SK-N-SH (cell line): ENCODE data around the gene P2RX3. TPM values are rescaled to one million over a fixed set of nuclear protein-coding genes. Genes with fewer than 3 reads are reported as not detected.

ENCODE experiments used
- CTCF ChIA-PET: fragments of 300-600, 350-600 bp; formaldehyde crosslinking; extraction: SDS; loops from one replicate; lab custom pipeline; 2021; lab: Yijun Ruan, JAX
- POLR2A ChIA-PET: fragments of 350-600 bp; sonication (Branson Sonifier 250); formaldehyde crosslinking; extraction: SDS; loops from one replicate; lab custom pipeline; 2020; ENCODE audit warnings: antibody characterized with exemption, inconsistent platforms; lab: Yijun Ruan, JAX
- DNase-seq: peaks from one replicate; pipeline ENCODE4 v3.0.0; 2012
- H2AFZ ChIP-seq: fragments of 200-600 bp; sonication (generic); 2 replicates; pipeline ENCODE4 v1.8.1; 2016; ENCODE audit warnings: antibody characterized with exemption, mild to moderate bottlenecking, low read depth
- H3F3A ChIP-seq: fragments of 200-600 bp; sonication (generic); replicated peaks from 2 replicates; pipeline ENCODE3; 2016; ENCODE audit warnings: antibody characterized with exemption, mild to moderate bottlenecking; ENCODE audit not compliant: insufficient read depth
- H3K27ac ChIP-seq, 2 experiments: fragments of 200-500 bp in 1 of 2; fragments of 200-600 bp in 1 of 2; sonication (Bioruptor generic) in 1 of 2; sonication (generic), shearing (Covaris generic) in 1 of 2; 2 replicates each; pipeline versions ENCODE4 v1.5.1 to v1.6.1; 2014 to 2016; ENCODE audit warnings: low read depth in 2 of 2, inconsistent platforms in 1 of 2, low read length in 1 of 2, mild to moderate bottlenecking in 1 of 2, mixed read lengths in 1 of 2
- H3K27me3 ChIP-seq: fragments of 200-600 bp; sonication (generic), shearing (Covaris generic); 2 replicates; pipeline ENCODE4 v1.6.1; 2016; ENCODE audit warnings: mixed run types; ENCODE audit not compliant: insufficient read depth
- H3K36me3 ChIP-seq, 2 experiments: fragments of 200-500 bp in 1 of 2; fragments of 200-600 bp in 1 of 2; sonication (Bioruptor generic) in 1 of 2; sonication (generic) in 1 of 2; replicated peaks in 1 of 2; 2 replicates each; pipeline versions ENCODE3 to v1.5.1; 2014 to 2016; ENCODE audit warnings: low read length in 1 of 2, mild to moderate bottlenecking in 1 of 2; ENCODE audit not compliant: insufficient read depth in 2 of 2, control insufficient read depth in 1 of 2
- H3K4me1 ChIP-seq, 2 experiments: fragments of 200-500 bp in 1 of 2; fragments of 200-600 bp in 1 of 2; sonication (Bioruptor generic) in 1 of 2; sonication (generic), shearing (Covaris generic) in 1 of 2; 2 replicates each; pipeline versions ENCODE4 v1.5.1 to v1.6.1; 2014 to 2016; ENCODE audit warnings: low read depth in 1 of 2, low read length in 1 of 2, mixed run types in 1 of 2; ENCODE audit not compliant: insufficient read depth in 2 of 2, control insufficient read depth in 1 of 2
- H3K4me2 ChIP-seq: fragments of 200-600 bp; sonication (generic), shearing (Covaris generic); 2 replicates; pipeline ENCODE4 v1.6.1; 2017; ENCODE audit warnings: mixed run types
- H3K4me3 ChIP-seq, 2 experiments: fragments of 200-500 bp in 1 of 2; fragments of 200-600 bp in 1 of 2; sonication (Bioruptor generic) in 1 of 2; sonication (generic), shearing (Covaris generic) in 1 of 2; 2 replicates each; pipeline versions ENCODE4 v1.5.1 to v1.8.1; 2014 to 2016; ENCODE audit warnings: low read depth in 2 of 2, inconsistent platforms in 1 of 2, low read length in 1 of 2, mild to moderate bottlenecking in 1 of 2, mixed read lengths in 1 of 2, moderate library complexity in 1 of 2
- H3K79me2 ChIP-seq: fragments of 200-600 bp; sonication (generic); 2 replicates; pipeline ENCODE4 v1.8.1; 2017; ENCODE audit warnings: mild to moderate bottlenecking; ENCODE audit not compliant: insufficient read depth
- H3K9ac ChIP-seq: fragments of 200-600 bp; sonication (generic); 2 replicates; pipeline ENCODE4 v1.6.1; 2017; ENCODE audit warnings: mixed run types
- H3K9me2 ChIP-seq: fragments of 200-600 bp; sonication (generic); 2 replicates; pipeline ENCODE4 v1.6.1; 2017; ENCODE audit warnings: mixed run types
- H3K9me3 ChIP-seq: fragments of 200-600 bp; sonication (generic); 2 replicates; pipeline ENCODE4 v1.6.1; 2017; ENCODE audit warnings: mixed run types, mild to moderate bottlenecking, moderate library complexity
- H4K20me1 ChIP-seq: fragments of 200-600 bp; sonication (generic); 2 replicates; pipeline ENCODE4 v1.6.1; 2017; ENCODE audit warnings: mild to moderate bottlenecking, mixed run types; ENCODE audit not compliant: insufficient read depth
- EP300 ChIP-seq, 2 experiments: IDR thresholded peaks; 2 replicates each; pipeline versions ENCODE4 v1.4.0 to v1.6.1; 2012; ENCODE audit warnings: borderline replicate concordance in 1 of 2, low read depth in 1 of 2, low read length in 1 of 2
- JUND ChIP-seq: IDR thresholded peaks from 2 replicates; pipeline ENCODE4 v1.4.0; 2012
- MEF2A ChIP-seq: IDR thresholded peaks from 2 replicates; pipeline ENCODE4 v1.4.0; 2012; ENCODE audit warnings: low read depth, borderline replicate concordance
- NFIC ChIP-seq: IDR thresholded peaks from 2 replicates; pipeline ENCODE4 v1.4.0; 2012; ENCODE audit warnings: borderline replicate concordance
- POLR2AphosphoS5 ChIP-seq: IDR thresholded peaks from 2 replicates; pipeline ENCODE4 v1.6.1; 2012; ENCODE audit warnings: low read depth, low read length
- SIN3A ChIP-seq: IDR thresholded peaks from 2 replicates; pipeline ENCODE4 v1.6.1; 2012; ENCODE audit warnings: low read depth, mild to moderate bottlenecking, low read length, moderate library complexity, borderline replicate concordance
- SMC3 ChIP-seq: IDR thresholded peaks from 2 replicates; pipeline ENCODE4 v1.6.1; 2012; ENCODE audit warnings: low read depth, low read length, improper control_type of control experiment
- TCF12 ChIP-seq: IDR thresholded peaks from 2 replicates; pipeline ENCODE4 v1.4.0; 2012
- WGBS: methylation state at CpG from one replicate; pipeline ENCODE4 v1.1.6; 2017; ENCODE audit warnings: low lambda C conversion rate; 5-methylcytosine and 5-hydroxymethylcytosine counted together
- polyA plus RNA-seq, 3 experiments: library from polyadenylated mRNA; depleted of rRNA; stranded (reverse); fragments of >200 nt; gene quantifications; 2 replicates each; pipeline ENCODE4 v1.2.3, GENCODE V29; 2012
- TF ChIP-seq, protein P1 (sequence below): IDR thresholded peaks from 2 replicates; pipeline ENCODE4; 2012
- TF ChIP-seq, protein P2 (sequence below): fragments of 200-600 bp; sonication (generic); IDR thresholded peaks from 2 replicates; pipeline ENCODE4 v1.6.1; 2017; ENCODE audit warnings: antibody characterized with exemption, mild to moderate bottlenecking, moderate library complexity

The P2RX3 gene
- polyA plus RNA-seq, 1 of the 3 experiments (the other 2 are of a cell fraction), result not detected

DNA sequence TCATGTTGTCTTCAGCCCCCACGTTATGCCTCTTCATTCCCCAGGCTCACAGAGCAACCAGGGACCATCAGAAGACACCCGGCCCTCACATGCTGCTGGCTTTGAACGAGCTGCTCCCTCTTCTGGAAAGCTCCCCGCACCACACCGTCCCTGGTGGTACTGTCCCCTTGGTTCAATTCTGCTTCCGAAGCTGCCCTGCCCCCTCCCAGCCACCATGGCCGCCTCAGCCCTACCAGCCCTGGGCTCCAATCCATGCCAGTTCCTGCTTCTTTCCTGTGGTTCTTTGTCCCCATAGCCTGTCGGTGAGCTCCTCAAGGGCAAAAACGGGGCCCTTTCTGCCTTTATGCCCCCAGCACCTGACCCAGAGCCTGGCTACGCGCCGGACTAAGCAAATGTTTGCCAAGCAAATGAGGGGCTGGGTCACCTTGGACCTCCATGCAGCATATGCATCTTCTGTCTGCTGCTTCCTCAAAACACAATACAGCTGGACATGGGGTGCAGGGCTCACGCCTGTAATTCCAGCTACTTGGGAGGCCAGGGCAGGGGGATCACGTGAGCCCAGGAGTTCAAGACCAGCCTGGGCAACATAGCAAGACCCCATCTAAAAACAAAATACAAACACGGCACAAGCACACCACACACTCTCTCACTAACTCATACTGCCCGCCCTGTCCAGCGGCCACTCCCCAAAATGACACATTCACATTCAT lies 34.7 kb upstream of the P2RX3 start:
- Histone ChIP-seq H3K4me1 (peaks cover 0 to 8% of the 10 kb centered on the region in 2 experiments; a peak in 2 of 4 replicates), H3K27ac (no peak overlapping the region), H3K27me3 (no peaks in the 10 kb centered on the region), H3K4me3 (no peak overlapping the region), H3K9me2 (no peaks in the 10 kb centered on the region), H3K79me2 (peaks cover 46% of the 10 kb centered on the region), H3K9ac (no peak overlapping the region), H4K20me1 (peaks cover 37% of the 10 kb centered on the region), H3K9me3 (no peaks in the 10 kb centered on the region), H3K36me3 (peaks cover 44 to 61% of the 10 kb centered on the region in 2 experiments), H3K4me2 (no peak overlapping the region), H3F3A (no peaks in the 10 kb centered on the region), H2AFZ (no peak overlapping the region)
- TF ChIP-seq TCF12, result no peak
- TF ChIP-seq SMC3, result no peak
- TF ChIP-seq SIN3A, result no peak
- TF ChIP-seq JUND, result no peak
- no peak for TF ChIP-seq POLR2AphosphoS5
- TF ChIP-seq EP300 (IDR thresholded peaks at IDR 0.05; ENCODE audit: borderline replicate concordance in 1 of 2, low read depth in 1 of 2, low read length in 1 of 2), result no peak
- no peak for TF ChIP-seq MEF2A
- peak; percentile 36 for DNase-seq
- 95% methylated on average over 16 of the region's 17 CpGs for WGBS
- ChIA-PET POLR2A (interaction anchor here (0.7 kb wide), 1 partner anchor 10 kb away, joined by 3 read pairs; no protein-coding TSS in a partner anchor), CTCF (interaction anchor here (1.1 kb wide), 1 partner anchor 14 kb away, joined by 3 read pairs; no protein-coding TSS in a partner anchor)

DNA sequence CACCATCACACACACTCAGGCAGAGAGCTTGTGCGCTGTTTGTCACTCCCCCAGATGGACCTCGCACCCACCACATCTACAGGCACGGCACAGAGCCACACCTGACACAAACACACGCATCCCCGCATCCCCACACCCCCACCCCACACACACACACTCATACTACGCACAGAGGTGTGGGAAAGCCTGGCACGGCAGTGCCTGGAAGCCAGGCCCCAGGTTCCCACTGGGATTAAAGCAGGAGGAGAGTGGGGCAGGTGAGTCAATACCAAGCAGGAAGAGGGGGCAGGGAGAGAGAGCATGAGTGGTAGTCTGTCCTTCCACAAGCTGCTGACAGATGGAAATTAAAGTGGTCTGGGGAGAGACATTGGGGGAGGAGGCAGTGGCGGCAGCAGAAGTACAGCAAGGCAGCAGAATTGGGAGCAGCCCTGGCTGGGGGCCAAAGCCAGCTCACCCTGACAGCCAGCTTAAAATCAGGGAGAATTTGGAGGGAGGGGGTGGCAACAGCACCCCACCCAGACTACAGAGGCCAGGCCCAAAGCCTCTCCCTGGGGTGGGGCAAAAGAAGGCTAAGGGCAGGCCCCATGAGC lies 34.1 kb upstream of the P2RX3 start:
- Histone ChIP-seq H3K9me3 (no peaks in the 10 kb centered on the region), H3K4me3 (no peak overlapping the region), H3K4me2 (no peak overlapping the region), H4K20me1 (peaks cover 37% of the 10 kb centered on the region), H3K9me2 (no peaks in the 10 kb centered on the region), H3K27ac (no peak overlapping the region; a peak in 1 of 4 replicates), H3K27me3 (no peaks in the 10 kb centered on the region), H3K79me2 (peaks cover 53% of the 10 kb centered on the region), H3K9ac (no peak overlapping the region), H3K36me3 (peaks cover 38 to 64% of the 10 kb centered on the region in 2 experiments), H3K4me1 (peaks cover 0 to 8% of the 10 kb centered on the region in 2 experiments; a peak in 2 of 4 replicates), H2AFZ (no peak overlapping the region), H3F3A (no peaks in the 10 kb centered on the region)
- 79% methylated on average over 5 of the region's 8 CpGs for WGBS
- peak; percentile 36 for DNase-seq
- CTCF ChIA-PET, result interaction anchor here (1.1 to 1.3 kb wide), 3 partner anchors 14 to 461 kb away, joined by 3 read pairs; no protein-coding TSS in a partner anchor
- TF ChIP-seq, protein P1, sequence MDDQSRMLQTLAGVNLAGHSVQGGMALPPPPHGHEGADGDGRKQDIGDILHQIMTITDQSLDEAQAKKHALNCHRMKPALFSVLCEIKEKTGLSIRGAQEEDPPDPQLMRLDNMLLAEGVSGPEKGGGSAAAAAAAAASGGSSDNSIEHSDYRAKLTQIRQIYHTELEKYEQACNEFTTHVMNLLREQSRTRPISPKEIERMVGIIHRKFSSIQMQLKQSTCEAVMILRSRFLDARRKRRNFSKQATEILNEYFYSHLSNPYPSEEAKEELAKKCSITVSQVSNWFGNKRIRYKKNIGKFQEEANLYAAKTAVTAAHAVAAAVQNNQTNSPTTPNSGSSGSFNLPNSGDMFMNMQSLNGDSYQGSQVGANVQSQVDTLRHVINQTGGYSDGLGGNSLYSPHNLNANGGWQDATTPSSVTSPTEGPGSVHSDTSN, result 0 out of 2 replicates have a peak, but pooled peaks have one; percentile 17
- TF ChIP-seq NFIC, result peak; percentile 29; the same call in 1 of the 2 replicates
- TF ChIP-seq, protein P2, sequence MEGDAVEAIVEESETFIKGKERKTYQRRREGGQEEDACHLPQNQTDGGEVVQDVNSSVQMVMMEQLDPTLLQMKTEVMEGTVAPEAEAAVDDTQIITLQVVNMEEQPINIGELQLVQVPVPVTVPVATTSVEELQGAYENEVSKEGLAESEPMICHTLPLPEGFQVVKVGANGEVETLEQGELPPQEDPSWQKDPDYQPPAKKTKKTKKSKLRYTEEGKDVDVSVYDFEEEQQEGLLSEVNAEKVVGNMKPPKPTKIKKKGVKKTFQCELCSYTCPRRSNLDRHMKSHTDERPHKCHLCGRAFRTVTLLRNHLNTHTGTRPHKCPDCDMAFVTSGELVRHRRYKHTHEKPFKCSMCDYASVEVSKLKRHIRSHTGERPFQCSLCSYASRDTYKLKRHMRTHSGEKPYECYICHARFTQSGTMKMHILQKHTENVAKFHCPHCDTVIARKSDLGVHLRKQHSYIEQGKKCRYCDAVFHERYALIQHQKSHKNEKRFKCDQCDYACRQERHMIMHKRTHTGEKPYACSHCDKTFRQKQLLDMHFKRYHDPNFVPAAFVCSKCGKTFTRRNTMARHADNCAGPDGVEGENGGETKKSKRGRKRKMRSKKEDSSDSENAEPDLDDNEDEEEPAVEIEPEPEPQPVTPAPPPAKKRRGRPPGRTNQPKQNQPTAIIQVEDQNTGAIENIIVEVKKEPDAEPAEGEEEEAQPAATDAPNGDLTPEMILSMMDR, result no peak
- POLR2A ChIA-PET, result interaction anchor here (0.7 to 0.8 kb wide), 2 partner anchors 10 to 11 kb away, joined by 3 read pairs; no protein-coding TSS in a partner anchor
